CD14-positive monocyte (primary cell): Measurements from ENCODE around the gene ALDH1B1. TPM values are rescaled to one million over a fixed set of nuclear protein-coding genes. Genes with fewer than 3 reads are reported as not detected.

Source experiments
- DNase-seq, 3 donors: peaks; one replicate each; pipeline ENCODE4 v3.0.0-alpha.2; 2011 to 2022
- H2AFZ ChIP-seq: 2 replicates; pipeline ENCODE4 v1.6.0; 2012; ENCODE audit warnings: mild to moderate bottlenecking, low read depth, low read length, inconsistent platforms; ENCODE audit not compliant: insufficient read depth, poor library complexity, severe bottlenecking
- H3K27ac ChIP-seq, 2 donors: 1 replicate in 1 of 2; 2 replicates in 1 of 2; pipeline ENCODE4 v1.5.1; 2012 to 2013; ENCODE audit warnings: low read length in 2 of 2, control low read depth in 1 of 2, inconsistent platforms in 1 of 2, low read depth in 1 of 2, mild to moderate bottlenecking in 1 of 2
- H3K27me3 ChIP-seq, 2 donors: one replicate each; pipeline versions ENCODE4 v1.6.0 to v1.6.1; 2011 to 2013; ENCODE audit warnings: low read length in 2 of 2; ENCODE audit not compliant: control insufficient read depth in 2 of 2, insufficient read depth in 2 of 2
- H3K36me3 ChIP-seq, 2 donors: replicated peaks in 1 of 2; 1 replicate in 1 of 2; 2 replicates in 1 of 2; pipeline versions ENCODE4 v1.5.1 to v1.6.1; 2012 to 2013; ENCODE audit warnings: low read length in 2 of 2, control low read depth in 1 of 2, inconsistent platforms in 1 of 2, mild to moderate bottlenecking in 1 of 2; ENCODE audit not compliant: insufficient read depth in 2 of 2, control insufficient read depth in 1 of 2
- H3K4me1 ChIP-seq, 2 donors: 1 replicate in 1 of 2; 2 replicates in 1 of 2; pipeline versions ENCODE4 v1.5.1 to v1.6.1; 2012 to 2013; ENCODE audit warnings: low read length in 2 of 2, control low read depth in 1 of 2, inconsistent platforms in 1 of 2, mild to moderate bottlenecking in 1 of 2, moderate library complexity in 1 of 2; ENCODE audit not compliant: insufficient read depth in 2 of 2, control insufficient read depth in 1 of 2
- H3K4me2 ChIP-seq: replicated peaks from 2 replicates; pipeline ENCODE3; 2012; ENCODE audit warnings: low read length, moderate library complexity, mild to moderate bottlenecking; ENCODE audit not compliant: poor library complexity, severe bottlenecking; ENCODE audit errors: extremely low read depth
- H3K4me3 ChIP-seq, 3 experiments: fragments of 200-600 bp in 1 of 3; sonication (generic) in 1 of 3; replicated peaks in 1 of 3; 1 replicate in 2 of 3; 2 replicates in 1 of 3; pipeline ENCODE4 v1.5.1; 2011 to 2013; ENCODE audit warnings: low read length in 3 of 3, mild to moderate bottlenecking in 3 of 3, control low read depth in 2 of 3, low read depth in 2 of 3, inconsistent platforms in 1 of 3, moderate library complexity in 1 of 3
- H3K79me2 ChIP-seq: 2 replicates; pipeline ENCODE4 v1.6.0; 2012; ENCODE audit warnings: mild to moderate bottlenecking, control low read depth, inconsistent platforms, low read length, moderate library complexity; ENCODE audit not compliant: insufficient read depth
- H3K9ac ChIP-seq: 2 replicates; pipeline ENCODE4 v1.6.0; 2017; ENCODE audit warnings: low read length, mild to moderate bottlenecking; ENCODE audit not compliant: insufficient read depth, poor library complexity, severe bottlenecking
- H3K9me3 ChIP-seq, 2 donors: replicated peaks in 1 of 2; 1 replicate in 1 of 2; 2 replicates in 1 of 2; pipeline versions ENCODE4 v1.5.1 to v1.6.1; 2012 to 2013; ENCODE audit warnings: low read length in 2 of 2, control low read depth in 1 of 2; ENCODE audit not compliant: control insufficient read depth in 1 of 2, insufficient read depth in 1 of 2
- H4K20me1 ChIP-seq: 2 replicates; pipeline ENCODE4 v1.6.0; 2012; ENCODE audit warnings: mild to moderate bottlenecking, low read length, control low read depth, moderate library complexity; ENCODE audit not compliant: insufficient read depth
- H3K27ac Mint-ChIP-seq, 7 donors: one replicate each; pipeline ENCODE4 v1.8.0; 2020; ENCODE audit warnings: mild to moderate bottlenecking in 7 of 7, mixed read lengths in 7 of 7, moderate library complexity in 6 of 7, inconsistent platforms in 2 of 7
- H3K27me3 Mint-ChIP-seq, 3 donors: one replicate each; pipeline ENCODE4 v1.8.0; 2021 to 2022; ENCODE audit warnings: low read depth in 3 of 3, mild to moderate bottlenecking in 3 of 3, mixed read lengths in 3 of 3, moderate library complexity in 3 of 3, inconsistent platforms in 1 of 3
- H3K36me3 Mint-ChIP-seq, 2 donors: one replicate each; pipeline ENCODE4 v1.8.0; 2020; ENCODE audit warnings: mixed read lengths in 2 of 2, inconsistent platforms in 1 of 2, mild to moderate bottlenecking in 1 of 2
- H3K4me1 Mint-ChIP-seq: one replicate; pipeline ENCODE4 v1.8.0; 2020; ENCODE audit warnings: mild to moderate bottlenecking, mixed read lengths
- H3K4me3 Mint-ChIP-seq, 2 donors: one replicate each; pipeline ENCODE4 v1.8.0; 2020; ENCODE audit warnings: mild to moderate bottlenecking in 2 of 2, mixed read lengths in 2 of 2, moderate library complexity in 1 of 2
- H3K9me3 Mint-ChIP-seq, 7 donors: one replicate each; pipeline ENCODE4 v1.8.0; 2020 to 2022; ENCODE audit warnings: mixed read lengths in 7 of 7, mild to moderate bottlenecking in 6 of 7, moderate library complexity in 6 of 7, inconsistent platforms in 2 of 7
- CTCF ChIP-seq: fragments of 200-600 bp; IDR thresholded peaks from one replicate; pipeline ENCODE4 v1.8.0; 2022; ENCODE audit warnings: antibody characterized with exemption, mild to moderate bottlenecking
- WGBS: methylation state at CpG from one replicate; pipeline ENCODE4 v1.1.5; 2013; ENCODE audit warnings: missing lambda C conversion rate; ENCODE audit not compliant: insufficient coverage; 5-methylcytosine and 5-hydroxymethylcytosine counted together
- intact Hi-C, 2 donors: fragments of 100-400 bp; cut with micrococcal nuclease; formaldehyde crosslinking; loops; one replicate each; pipeline versions ENCODE4 v1.15.0 to v1.15.1; 2023
- polyA plus RNA-seq, 3 donors: library from polyadenylated mRNA; depleted of rRNA in 1 of 3; unstranded in 2 of 3; stranded (reverse) in 1 of 3; fragments of 300-500 nt in 2 of 3; fragments of >200 nt in 1 of 3; fragmentation: Illumina TruSeq in 2 of 3; gene quantifications; 1 replicate in 2 of 3; 2 replicates in 1 of 3; pipeline ENCODE4 v1.2.3, GENCODE V29; 2012 to 2021

The ALDH1B1 gene
- polyA plus RNA-seq, 3 donors: 1.00 to 4.5 (median 3.8) TPM

DNA sequence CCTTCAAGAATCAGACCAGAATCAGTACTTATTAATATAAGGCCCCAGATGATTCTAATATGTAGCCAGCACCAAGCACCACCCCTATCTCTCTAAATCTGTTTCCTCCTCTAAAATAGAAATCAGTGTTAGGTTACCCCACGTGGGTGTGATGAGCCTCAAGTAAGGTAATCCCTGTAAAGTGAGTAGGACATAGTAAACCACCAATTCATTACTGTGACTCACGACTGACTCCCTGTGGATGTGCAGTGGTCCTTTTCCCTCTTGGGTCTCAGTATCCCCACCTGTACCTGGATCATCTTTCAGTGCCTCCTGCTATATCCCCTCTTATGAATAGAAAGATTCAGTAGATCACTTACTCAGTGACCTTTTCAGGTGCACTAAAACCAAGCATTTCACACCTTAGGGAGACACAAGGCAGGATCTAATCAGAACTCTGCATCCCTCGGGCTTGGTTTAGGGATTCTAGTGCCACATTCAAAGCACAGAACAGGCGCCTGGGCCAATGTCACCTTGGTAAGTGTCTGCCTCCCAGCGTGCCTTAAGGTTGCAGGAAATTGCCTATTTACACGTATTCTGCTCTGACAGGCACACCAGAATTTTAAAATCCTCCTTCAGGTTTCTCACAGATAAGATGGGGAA lies 12.2 kb upstream of the ALDH1B1 start:
- H3K27ac Mint-ChIP-seq: peak overlapping the region in 2 of 7 donors; percentile 21 to 28
- no peaks in the 10 kb centered on the region for H3K4me1 ChIP-seq
- H3K27ac ChIP-seq: no peak overlapping the region
- no peaks in the 10 kb centered on the region for H3K27me3 ChIP-seq
- H3K4me3 ChIP-seq: no peak overlapping the region
- H3K9me3 Mint-ChIP-seq: peaks cover 5 to 16% (median 7%) of the 10 kb centered on the region in 7 donors
- H3K79me2 ChIP-seq: no peaks in the 10 kb centered on the region
- TF ChIP-seq CTCF: no peak
- no peaks in the 10 kb centered on the region for H3K36me3 Mint-ChIP-seq
- H3K27me3 Mint-ChIP-seq: peaks cover 2 to 10% (median 5%) of the 10 kb centered on the region in 3 donors
- H3K4me2 ChIP-seq: no peak overlapping the region
- WGBS: 100% methylated on average over 1 of the region's 6 CpGs
- DNase-seq: no peak
- no peak overlapping the region for H2AFZ ChIP-seq
- intact Hi-C loops: no loop called here
- no peak overlapping the region for H3K9ac ChIP-seq
- H4K20me1 ChIP-seq: no peaks in the 10 kb centered on the region
- H3K9me3 ChIP-seq: peaks cover 0 to 5% of the 10 kb centered on the region in 2 donors
- no peak overlapping the region for H3K4me3 Mint-ChIP-seq
- no peaks in the 10 kb centered on the region for H3K4me1 Mint-ChIP-seq
- H3K36me3 ChIP-seq: no peaks in the 10 kb centered on the region

- Histone ChIP-seq H2AFZ (no peak overlapping the region), H3K4me1 (no peaks in the 10 kb centered on the region), H3K4me3 (no peak overlapping the region), H3K9ac (no peak overlapping the region), H3K9me3 (peaks cover 0 to 7% of the 10 kb centered on the region in 2 donors), H3K36me3 (no peaks in the 10 kb centered on the region), H3K4me2 (no peak overlapping the region), H3K27ac (no peak overlapping the region), H4K20me1 (no peaks in the 10 kb centered on the region), H3K79me2 (no peaks in the 10 kb centered on the region), H3K27me3 (no peaks in the 10 kb centered on the region)
- TF ChIP-seq CTCF: no peak
- no peaks in the 10 kb centered on the region for H3K4me1 Mint-ChIP-seq
- H3K27ac Mint-ChIP-seq: peak overlapping the region in 1 of 7 donors; percentile 28
- H3K36me3 Mint-ChIP-seq: no peaks in the 10 kb centered on the region
- DNase-seq: no peak
- H3K4me3 Mint-ChIP-seq: no peak overlapping the region
- H3K27me3 Mint-ChIP-seq: peaks cover 2 to 7% (median 4%) of the 10 kb centered on the region in 3 donors
- 87% methylated on average over 5 of the region's 8 CpGs for WGBS
- peaks cover 5 to 19% (median 10%) of the 10 kb centered on the region in 7 donors for H3K9me3 Mint-ChIP-seq
- intact Hi-C loops: no loop called here
Measured at GRCh38 chr9:38380872-38381534, 11.5 kb upstream of the ALDH1B1 start.
